ENCODE results near the gene NGRN.

The NGRN gene

GRCh38 chr15:90223441-90224165 is 41.9 kb upstream of the NGRN start:
- Mint-ChIP-seq H3K27ac (no peak overlapping the region), H3K9me3 (no peaks in the 10 kb centered on the region), H3K36me3 (ENCODE audit: low read depth) (peaks cover 25% of the 10 kb centered on the region), H3K27me3 (ENCODE audit: low read depth) (no peaks in the 10 kb centered on the region), H3K4me3 (no peak overlapping the region), H3K4me1 (peaks cover 5% of the 10 kb centered on the region)
- TF ChIP-seq CTCF (IDR thresholded peaks at IDR 0.05; ENCODE audit: unreplicated experiment in 3 of 3): no peak

- TF ChIP-seq CTCF (IDR thresholded peaks at IDR 0.05; ENCODE audit: unreplicated experiment in 3 of 3): no peak
- H3K36me3 Mint-ChIP-seq (ENCODE audit: low read depth): peaks cover 33% of the 10 kb centered on the region
- H3K27ac Mint-ChIP-seq: no peak overlapping the region
- no peaks in the 10 kb centered on the region for H3K27me3 Mint-ChIP-seq (ENCODE audit: low read depth)
- H3K4me3 Mint-ChIP-seq: no peak overlapping the region
- H3K4me1 Mint-ChIP-seq: peaks cover 5% of the 10 kb centered on the region
- H3K9me3 Mint-ChIP-seq: no peaks in the 10 kb centered on the region
These were observed 40.4 kb upstream of the NGRN start for GRCh38 chr15:90225047-90225446.

DNA sequence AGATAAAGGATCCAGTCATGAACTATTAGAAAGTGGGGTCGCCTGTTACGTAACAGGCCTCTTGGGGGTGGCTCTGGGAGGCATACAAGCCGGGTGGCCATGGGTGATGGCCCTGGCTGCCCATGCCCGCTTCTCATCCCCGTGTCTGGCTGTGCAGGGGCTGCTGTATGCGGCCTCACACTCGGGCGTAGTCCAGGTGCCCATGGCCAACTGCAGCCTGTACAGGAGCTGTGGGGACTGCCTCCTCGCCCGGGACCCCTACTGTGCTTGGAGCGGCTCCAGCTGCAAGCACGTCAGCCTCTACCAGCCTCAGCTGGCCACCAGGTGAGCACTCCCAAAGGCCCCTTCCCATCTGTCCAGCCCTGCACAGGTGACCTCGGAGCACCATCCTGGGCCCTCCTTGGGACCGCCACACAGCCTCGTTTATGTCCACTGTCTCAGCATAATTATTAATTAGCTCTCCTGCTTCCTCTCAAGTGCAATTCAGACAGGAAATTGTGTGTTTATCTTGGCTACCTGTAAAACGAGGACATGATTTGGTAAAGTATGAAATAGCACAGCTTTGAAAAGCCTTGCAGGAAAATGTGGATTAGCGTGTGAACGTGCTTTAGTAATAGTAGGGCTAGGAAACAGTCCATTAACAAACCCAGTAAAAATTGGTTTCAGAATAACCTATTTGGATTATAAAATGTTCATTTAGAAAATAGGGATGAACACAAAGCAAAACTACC is 39.8 kb upstream of the NGRN start:
- TF ChIP-seq CTCF (IDR thresholded peaks at IDR 0.05; ENCODE audit: unreplicated experiment in 3 of 3): no peak
- H3K9me3 Mint-ChIP-seq: no peaks in the 10 kb centered on the region
- H3K4me1 Mint-ChIP-seq: peaks cover 5% of the 10 kb centered on the region
- H3K27me3 Mint-ChIP-seq (ENCODE audit: low read depth): no peaks in the 10 kb centered on the region
- H3K4me3 Mint-ChIP-seq: no peak overlapping the region
- H3K27ac Mint-ChIP-seq: no peak overlapping the region
- H3K36me3 Mint-ChIP-seq (ENCODE audit: low read depth): peaks cover 34% of the 10 kb centered on the region

- H3K27ac Mint-ChIP-seq: no peak overlapping the region
- H3K4me1 Mint-ChIP-seq: peaks cover 5% of the 10 kb centered on the region
- no peaks in the 10 kb centered on the region for H3K27me3 Mint-ChIP-seq (ENCODE audit: low read depth)
- no peak for TF ChIP-seq CTCF (IDR thresholded peaks at IDR 0.05; ENCODE audit: unreplicated experiment in 3 of 3)
- H3K9me3 Mint-ChIP-seq: no peaks in the 10 kb centered on the region
- peaks cover 31% of the 10 kb centered on the region for H3K36me3 Mint-ChIP-seq (ENCODE audit: low read depth)
- no peak overlapping the region for H3K4me3 Mint-ChIP-seq
These were observed 38.1 kb upstream of the NGRN start for GRCh38 chr15:90227336-90227735.

- Mint-ChIP-seq H3K36me3 (ENCODE audit: low read depth) (peaks cover 31% of the 10 kb centered on the region), H3K4me1 (peaks cover 9% of the 10 kb centered on the region), H3K9me3 (no peaks in the 10 kb centered on the region), H3K4me3 (no peak overlapping the region), H3K27ac (no peak overlapping the region), H3K27me3 (ENCODE audit: low read depth) (no peaks in the 10 kb centered on the region)
- TF ChIP-seq CTCF (IDR thresholded peaks at IDR 0.05; ENCODE audit: unreplicated experiment in 3 of 3): no peak
These were observed 37.4 kb upstream of the NGRN start for GRCh38 chr15:90227816-90228772.
